ENCODE results near the gene ZNF350.
A peak's percentile ranks its signal among the peaks of the same experiment; 100 is the strongest.

ZNF350 gene

DNA sequence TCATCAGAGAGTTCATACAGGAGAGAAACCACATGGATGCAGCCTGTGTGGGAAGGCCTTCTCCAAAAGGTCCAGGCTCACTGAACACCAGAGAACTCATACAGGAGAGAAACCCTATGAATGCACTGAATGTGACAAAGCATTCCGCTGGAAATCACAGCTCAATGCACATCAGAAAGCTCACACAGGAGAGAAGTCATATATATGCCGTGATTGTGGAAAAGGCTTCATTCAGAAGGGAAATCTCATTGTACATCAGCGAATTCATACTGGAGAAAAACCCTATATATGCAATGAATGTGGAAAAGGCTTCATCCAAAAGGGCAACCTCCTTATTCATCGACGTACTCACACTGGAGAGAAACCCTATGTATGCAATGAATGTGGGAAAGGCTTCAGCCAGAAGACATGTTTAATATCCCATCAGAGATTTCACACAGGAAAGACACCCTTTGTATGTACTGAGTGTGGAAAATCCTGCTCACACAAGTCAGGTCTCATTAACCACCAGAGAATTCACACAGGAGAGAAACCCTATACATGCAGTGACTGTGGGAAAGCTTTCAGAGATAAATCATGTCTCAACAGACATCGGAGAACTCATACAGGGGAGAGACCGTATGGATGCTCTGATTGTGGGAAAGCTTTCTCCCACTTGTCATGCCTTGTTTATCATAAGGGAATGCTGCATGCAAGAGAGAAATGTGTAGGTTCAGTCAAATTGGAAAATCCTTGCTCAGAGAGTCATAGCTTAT, 41.7 kb downstream of the ZNF350 start:
- in situ Hi-C loops (cut with MboI; ENCODE audit: low sequenced_read_pairs, unreplicated experiment) = no loop called here
- DNase-seq (ENCODE audit: low spot score) = no peak
- TF ChIP-seq, protein P1, sequence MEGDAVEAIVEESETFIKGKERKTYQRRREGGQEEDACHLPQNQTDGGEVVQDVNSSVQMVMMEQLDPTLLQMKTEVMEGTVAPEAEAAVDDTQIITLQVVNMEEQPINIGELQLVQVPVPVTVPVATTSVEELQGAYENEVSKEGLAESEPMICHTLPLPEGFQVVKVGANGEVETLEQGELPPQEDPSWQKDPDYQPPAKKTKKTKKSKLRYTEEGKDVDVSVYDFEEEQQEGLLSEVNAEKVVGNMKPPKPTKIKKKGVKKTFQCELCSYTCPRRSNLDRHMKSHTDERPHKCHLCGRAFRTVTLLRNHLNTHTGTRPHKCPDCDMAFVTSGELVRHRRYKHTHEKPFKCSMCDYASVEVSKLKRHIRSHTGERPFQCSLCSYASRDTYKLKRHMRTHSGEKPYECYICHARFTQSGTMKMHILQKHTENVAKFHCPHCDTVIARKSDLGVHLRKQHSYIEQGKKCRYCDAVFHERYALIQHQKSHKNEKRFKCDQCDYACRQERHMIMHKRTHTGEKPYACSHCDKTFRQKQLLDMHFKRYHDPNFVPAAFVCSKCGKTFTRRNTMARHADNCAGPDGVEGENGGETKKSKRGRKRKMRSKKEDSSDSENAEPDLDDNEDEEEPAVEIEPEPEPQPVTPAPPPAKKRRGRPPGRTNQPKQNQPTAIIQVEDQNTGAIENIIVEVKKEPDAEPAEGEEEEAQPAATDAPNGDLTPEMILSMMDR (IDR thresholded peaks at IDR 0.05; ENCODE audit: borderline replicate concordance, control extremely low read depth, extremely low read depth, insufficient read depth, missing control alignments) = no peak

GRCh38 chr19:51938936-51939335, 47.7 kb downstream of the ZNF350 start:
- in situ Hi-C loops (cut with MboI; ENCODE audit: low sequenced_read_pairs, unreplicated experiment) = no loop called here
- no peak for DNase-seq (ENCODE audit: low spot score)
- TF ChIP-seq, protein P1 (IDR thresholded peaks at IDR 0.05; ENCODE audit: borderline replicate concordance, control extremely low read depth, extremely low read depth, insufficient read depth, missing control alignments) = no peak

- in situ Hi-C loops (cut with MboI; ENCODE audit: low sequenced_read_pairs, unreplicated experiment) = no loop called here
- DNase-seq (ENCODE audit: low spot score) = no peak
- TF ChIP-seq, protein P1 (IDR thresholded peaks at IDR 0.05; ENCODE audit: borderline replicate concordance, control extremely low read depth, extremely low read depth, insufficient read depth, missing control alignments) = no peak
These were observed 54.7 kb downstream of the ZNF350 start for GRCh38 chr19:51931921-51932320.

DNA sequence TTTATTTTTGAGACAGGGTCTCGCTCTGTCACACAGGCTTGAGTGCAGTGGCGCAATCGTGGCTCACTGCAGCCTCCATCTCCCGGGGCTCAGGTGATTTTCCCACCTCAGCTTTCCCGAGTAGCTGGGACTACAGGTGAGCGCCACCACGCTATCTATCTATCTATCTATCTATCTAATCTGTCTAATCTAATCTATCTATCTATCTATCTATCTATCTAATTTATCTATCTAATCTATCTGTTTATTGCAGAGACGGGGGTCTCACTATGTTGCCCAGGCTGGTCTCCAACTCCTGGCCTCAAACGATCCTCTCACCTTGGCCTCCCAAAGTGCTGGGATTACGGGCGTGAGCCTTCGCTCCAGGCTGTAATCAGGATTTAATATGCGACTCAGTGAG, 58.8 kb downstream of the ZNF350 start:
- TF ChIP-seq, protein P1 (IDR thresholded peaks at IDR 0.05; ENCODE audit: borderline replicate concordance, control extremely low read depth, extremely low read depth, insufficient read depth, missing control alignments) = no peak
- no peak for DNase-seq (ENCODE audit: low spot score)
- in situ Hi-C loops (cut with MboI; ENCODE audit: low sequenced_read_pairs, unreplicated experiment) = no loop called here

- in situ Hi-C loops (cut with MboI; ENCODE audit: low sequenced_read_pairs, unreplicated experiment) = no loop called here
- peak; percentile 88 for DNase-seq (ENCODE audit: low spot score)
These were observed 59.6 kb downstream of the ZNF350 start, which contains the start of gene ZNF613 for GRCh38 chr19:51926784-51927741. Gene ZNF613, plus strand, starts transcription at chr19:51927472. Its CDS starts 8,749 bp downstream, at chr19:51936221.

GRCh38 chr19:51926426-51926783, 60.2 kb downstream of the ZNF350 start:
- in situ Hi-C loops (cut with MboI; ENCODE audit: low sequenced_read_pairs, unreplicated experiment) = no loop called here
- DNase-seq (ENCODE audit: low spot score) = no peak
- TF ChIP-seq, protein P1 (IDR thresholded peaks at IDR 0.05; ENCODE audit: borderline replicate concordance, control extremely low read depth, extremely low read depth, insufficient read depth, missing control alignments) = no peak

More at GRCh38 chr19:51926784-51927741, 59.6 kb downstream of the ZNF350 start, which contains the start of gene ZNF613:
- TF ChIP-seq, protein P1 (IDR thresholded peaks at IDR 0.05; ENCODE audit: borderline replicate concordance, control extremely low read depth, extremely low read depth, insufficient read depth, missing control alignments) = no peak
